ENCODE results near the gene ZNF587.

GRCh38 chr19:57887195-57887941 lies 37.7 kb downstream of the ZNF587 start:
- TF ChIP-seq TAF1 (IDR thresholded peaks at IDR 0.05; ENCODE audit: borderline replicate concordance, insufficient read depth, low read length) = no peak
- TF ChIP-seq REST (IDR thresholded peaks at IDR 0.05; ENCODE audit: insufficient read depth in 1 of 2, low read depth in 2 of 2, low read length in 2 of 2) = no peak
